PC-9 (cell line): ENCODE data around the gene LCOR. TPM values are rescaled to one million over a fixed set of nuclear protein-coding genes. Genes with fewer than 3 reads are reported as not detected.

Source experiments
- BruUV-seq: library from RNA; stranded (reverse); fragments of 400-500 nt; replicated peaks from 2 replicates; lab custom pipeline; 2021; lab: Mats Ljungman, UMichigan
- CTCF ChIA-PET: fragments of 300-600 bp; sonication (Branson Sonifier 250); formaldehyde crosslinking; loops from one replicate; lab custom pipeline; 2022; ENCODE audit warnings: antibody characterized with exemption; lab: Charles Lee
- POLR2A ChIA-PET: fragments of 300-600 bp; sonication (Branson Sonifier 250); formaldehyde crosslinking; loops from one replicate; lab custom pipeline; 2022; ENCODE audit warnings: antibody characterized with exemption; ENCODE audit not compliant: unreplicated experiment; lab: Charles Lee
- DNase-seq, 2 experiments: peaks; one replicate each; pipeline versions ENCODE4 v3.0.0 to v3.0.0-alpha.2; 2015 to 2022; ENCODE audit warnings: mixed read lengths in 1 of 2
- H2AFZ ChIP-seq: fragments of 200-600 bp; sonication (generic); 2 replicates; pipeline ENCODE4 v1.8.1; 2017; ENCODE audit warnings: antibody characterized with exemption
- H3F3A ChIP-seq: fragments of 200-600 bp; sonication (generic); 2 replicates; pipeline ENCODE4 v1.8.1; 2017; ENCODE audit warnings: antibody characterized with exemption, mild to moderate bottlenecking, low read depth; ENCODE audit not compliant: insufficient read depth
- H3K27ac ChIP-seq: fragments of 200-600 bp; sonication (generic); 2 replicates; pipeline ENCODE4 v1.6.1; 2016; ENCODE audit warnings: mixed run types
- H3K27me3 ChIP-seq: fragments of 200-600 bp; sonication (generic); 2 replicates; pipeline ENCODE4 v1.6.1; 2016; ENCODE audit warnings: low read depth, mixed run types; ENCODE audit not compliant: insufficient read depth
- H3K36me3 ChIP-seq: fragments of 200-600 bp; sonication (generic); 2 replicates; pipeline ENCODE4 v1.6.1; 2016; ENCODE audit warnings: low read depth, mixed run types
- H3K4me1 ChIP-seq: fragments of 200-600 bp; sonication (generic); replicated peaks from 2 replicates; pipeline ENCODE4 v1.6.1; 2016; ENCODE audit warnings: mixed run types; ENCODE audit not compliant: insufficient read depth
- H3K4me2 ChIP-seq: fragments of 200-600 bp; sonication (generic); 2 replicates; pipeline ENCODE4 v1.6.1; 2017; ENCODE audit warnings: mixed run types
- H3K4me3 ChIP-seq: fragments of 200-600 bp; sonication (generic); 2 replicates; pipeline ENCODE4 v1.6.1; 2016; ENCODE audit warnings: mixed run types
- H3K79me2 ChIP-seq: fragments of 200-600 bp; sonication (generic); 2 replicates; pipeline ENCODE4 v1.6.1; 2017; ENCODE audit warnings: low read depth, mixed run types
- H3K9me2 ChIP-seq: fragments of 200-600 bp; sonication (generic); 2 replicates; pipeline ENCODE4 v1.8.1; 2017; ENCODE audit warnings: mild to moderate bottlenecking; ENCODE audit not compliant: insufficient read depth
- H3K9me3 ChIP-seq: fragments of 200-600 bp; sonication (generic); 2 replicates; pipeline ENCODE4 v1.8.1; 2016; ENCODE audit warnings: low read depth; ENCODE audit not compliant: insufficient read depth
- H4K20me1 ChIP-seq: fragments of 200-600 bp; sonication (generic); 2 replicates; pipeline ENCODE4 v1.8.1; 2017; ENCODE audit not compliant: insufficient read depth
- EZH2 ChIP-seq: fragments of 200-600 bp; sonication (generic); IDR thresholded peaks from 2 replicates; pipeline ENCODE4 v1.8.0; 2017; ENCODE audit warnings: antibody characterized with exemption, low read depth
- intact Hi-C: fragments of 100-400 bp; cut with micrococcal nuclease; formaldehyde crosslinking; loops from one replicate; pipeline ENCODE4 v1.10.0; 2022; ENCODE audit not compliant: unreplicated experiment
- total RNA-seq: library from RNA; stranded (reverse); gene quantifications from 2 replicates; pipeline ENCODE4 v1.2.3, GENCODE V29; 2021
- TF ChIP-seq, protein P1 (sequence below): fragments of 200-600 bp; sonication (generic); conservative IDR thresholded peaks from 2 replicates; pipeline ENCODE4 v1.6.1; 2017; ENCODE audit warnings: mixed run types, antibody characterized with exemption, mild to moderate bottlenecking, moderate library complexity

The LCOR gene
- total RNA-seq, 1 experiment from 2014 or later, result 36.4 TPM

- no peaks in the 10 kb centered on the region for H3K27me3 ChIP-seq
- H4K20me1 ChIP-seq, result no peaks in the 10 kb centered on the region
- H3K4me3 ChIP-seq, result no peak overlapping the region
- H2AFZ ChIP-seq, result no peak overlapping the region
- no TSS peak for BruUV-seq
- ChIA-PET CTCF (no interaction called here), POLR2A (no interaction called here)
- H3K4me2 ChIP-seq, result no peak overlapping the region
- DNase-seq, result no peak
- H3K79me2 ChIP-seq, result no peaks in the 10 kb centered on the region
- no peak overlapping the region for H3K27ac ChIP-seq
- intact Hi-C loops, result no loop called here
- H3K9me3 ChIP-seq, result peaks cover 5% of the 10 kb centered on the region; the same call in 1 of the 2 replicates
- TF ChIP-seq, protein P1, sequence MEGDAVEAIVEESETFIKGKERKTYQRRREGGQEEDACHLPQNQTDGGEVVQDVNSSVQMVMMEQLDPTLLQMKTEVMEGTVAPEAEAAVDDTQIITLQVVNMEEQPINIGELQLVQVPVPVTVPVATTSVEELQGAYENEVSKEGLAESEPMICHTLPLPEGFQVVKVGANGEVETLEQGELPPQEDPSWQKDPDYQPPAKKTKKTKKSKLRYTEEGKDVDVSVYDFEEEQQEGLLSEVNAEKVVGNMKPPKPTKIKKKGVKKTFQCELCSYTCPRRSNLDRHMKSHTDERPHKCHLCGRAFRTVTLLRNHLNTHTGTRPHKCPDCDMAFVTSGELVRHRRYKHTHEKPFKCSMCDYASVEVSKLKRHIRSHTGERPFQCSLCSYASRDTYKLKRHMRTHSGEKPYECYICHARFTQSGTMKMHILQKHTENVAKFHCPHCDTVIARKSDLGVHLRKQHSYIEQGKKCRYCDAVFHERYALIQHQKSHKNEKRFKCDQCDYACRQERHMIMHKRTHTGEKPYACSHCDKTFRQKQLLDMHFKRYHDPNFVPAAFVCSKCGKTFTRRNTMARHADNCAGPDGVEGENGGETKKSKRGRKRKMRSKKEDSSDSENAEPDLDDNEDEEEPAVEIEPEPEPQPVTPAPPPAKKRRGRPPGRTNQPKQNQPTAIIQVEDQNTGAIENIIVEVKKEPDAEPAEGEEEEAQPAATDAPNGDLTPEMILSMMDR, result no peak
- TF ChIP-seq EZH2, result no peak
- H3K9me2 ChIP-seq, result no peaks in the 10 kb centered on the region
- no peaks in the 10 kb centered on the region for H3K4me1 ChIP-seq
- H3F3A ChIP-seq, result no peaks in the 10 kb centered on the region
- H3K36me3 ChIP-seq, result no peaks in the 10 kb centered on the region
Observed at GRCh38 chr10:97010695-97011206, 178.7 kb downstream of the LCOR start.

GRCh38 chr10:97011397-97011796, 179.3 kb downstream of the LCOR start:
- no peaks in the 10 kb centered on the region for H3K27me3 ChIP-seq
- H3K27ac ChIP-seq, result no peak overlapping the region
- H3K9me3 ChIP-seq, result peaks cover 5% of the 10 kb centered on the region; the same call in 1 of the 2 replicates
- BruUV-seq, result no TSS peak
- DNase-seq, result no peak
- no peaks in the 10 kb centered on the region for H4K20me1 ChIP-seq
- no peaks in the 10 kb centered on the region for H3F3A ChIP-seq
- ChIA-PET CTCF (no interaction called here), POLR2A (no interaction called here)
- H3K4me3 ChIP-seq, result no peak overlapping the region
- no peak for TF ChIP-seq EZH2
- TF ChIP-seq, protein P1, result no peak
- H2AFZ ChIP-seq, result no peak overlapping the region
- no peaks in the 10 kb centered on the region for H3K36me3 ChIP-seq
- no peak overlapping the region for H3K4me2 ChIP-seq
- H3K79me2 ChIP-seq, result no peaks in the 10 kb centered on the region
- no peaks in the 10 kb centered on the region for H3K4me1 ChIP-seq
- intact Hi-C loops, result no loop called here
- no peaks in the 10 kb centered on the region for H3K9me2 ChIP-seq

DNA sequence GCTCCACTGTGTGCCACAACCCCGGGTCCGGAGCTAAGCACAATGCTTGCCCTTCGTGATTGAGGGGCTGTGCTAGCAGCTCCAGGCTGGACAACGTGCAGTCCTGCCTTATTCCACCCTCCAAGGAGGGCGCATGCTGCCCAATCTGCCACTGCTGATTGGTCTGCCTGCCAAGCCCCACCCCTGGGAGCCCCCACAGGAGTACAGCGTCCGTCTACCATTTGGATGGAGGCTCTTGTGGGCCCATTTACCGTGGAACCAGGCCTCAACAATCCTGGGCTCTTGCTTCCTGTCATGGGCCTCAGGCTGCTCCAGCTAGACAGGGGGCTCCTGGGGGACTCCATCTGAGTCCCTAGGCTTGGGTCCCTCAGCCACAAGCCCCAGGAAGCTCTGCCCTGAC, 180.4 kb downstream of the LCOR start:
- no TSS peak for BruUV-seq
- intact Hi-C loops, result no loop called here
- Histone ChIP-seq H3K9me3 (peaks cover 3% of the 10 kb centered on the region; the same call in 1 of the 2 replicates), H2AFZ (no peak overlapping the region), H3F3A (no peaks in the 10 kb centered on the region), H3K9me2 (no peaks in the 10 kb centered on the region), H3K27ac (no peak overlapping the region), H4K20me1 (no peaks in the 10 kb centered on the region), H3K79me2 (no peaks in the 10 kb centered on the region), H3K4me2 (no peak overlapping the region), H3K36me3 (no peaks in the 10 kb centered on the region), H3K27me3 (no peaks in the 10 kb centered on the region), H3K4me3 (no peak overlapping the region), H3K4me1 (no peaks in the 10 kb centered on the region)
- POLR2A ChIA-PET, result no interaction called here
- CTCF ChIA-PET, result no interaction called here
- no peak for DNase-seq
- no peak for TF ChIP-seq EZH2
- TF ChIP-seq, protein P1, result no peak
